ENCODE measurements around the gene PPFIBP2.

PPFIBP2 gene

DNA sequence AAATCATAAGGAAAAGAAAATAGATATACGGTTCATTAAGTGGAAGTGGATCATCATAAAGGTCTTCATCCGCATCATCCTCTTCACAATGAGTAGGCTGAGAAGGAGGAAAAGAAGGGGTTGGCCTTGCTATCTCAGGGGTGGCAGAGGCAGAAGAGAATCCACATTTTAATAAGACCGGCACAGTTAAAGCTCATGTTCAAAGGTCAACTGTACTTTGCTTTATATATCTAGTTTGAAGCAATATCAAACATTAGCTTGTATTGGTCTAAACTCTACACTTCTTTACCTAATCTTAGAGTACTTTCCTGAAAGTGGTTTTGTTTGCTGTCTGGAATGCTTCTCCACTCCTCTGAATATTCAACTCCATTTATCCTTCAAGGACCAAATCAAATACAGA, 5.7 kb upstream of the PPFIBP2 start:
- Histone ChIP-seq H3K36me3 (ENCODE audit: control insufficient read depth in 2 of 2, insufficient read depth in 1 of 2, low read length in 2 of 2) (no peaks in the 10 kb centered on the region), H3K27ac (ENCODE audit: extremely low read depth, low read depth, low read length) (no peak overlapping the region), H3K4me1 (ENCODE audit: control insufficient read depth, insufficient read depth, low read length) (no peaks in the 10 kb centered on the region), H3K4me3 (ENCODE audit: low read depth, low read length) (no peak overlapping the region), H3K9me3 (ENCODE audit: control insufficient read depth, insufficient read depth, low read depth, low read length) (no peaks in the 10 kb centered on the region)
- ChIA-PET CTCF (interaction anchor here (0.6 to 2.4 kb wide), 6 partner anchors 7 to 159 kb away, joined by 3 to 12 read pairs (median 3); no protein-coding TSS in a partner anchor), POLR2A (no interaction called here)
- TF ChIP-seq ZNF394 (tag by site-specific recombination; IDR thresholded peaks at IDR 0.05; ENCODE audit: borderline replicate concordance) (no peak), ZFP69B (tag by site-specific recombination; IDR thresholded peaks at IDR 0.05) (no peak), ZNF169 (tag by site-specific recombination; IDR thresholded peaks at IDR 0.05) (no peak), ZNF423 (tag by site-specific recombination; IDR thresholded peaks at IDR 0.05) (no peak), ZNF791 (tag by site-specific recombination; IDR thresholded peaks at IDR 0.05) (no peak), GLI2 (tag by site-specific recombination; IDR thresholded peaks at IDR 0.05; ENCODE audit: borderline replicate concordance, low read depth) (no peak)
- TF ChIP-seq, protein P1, sequence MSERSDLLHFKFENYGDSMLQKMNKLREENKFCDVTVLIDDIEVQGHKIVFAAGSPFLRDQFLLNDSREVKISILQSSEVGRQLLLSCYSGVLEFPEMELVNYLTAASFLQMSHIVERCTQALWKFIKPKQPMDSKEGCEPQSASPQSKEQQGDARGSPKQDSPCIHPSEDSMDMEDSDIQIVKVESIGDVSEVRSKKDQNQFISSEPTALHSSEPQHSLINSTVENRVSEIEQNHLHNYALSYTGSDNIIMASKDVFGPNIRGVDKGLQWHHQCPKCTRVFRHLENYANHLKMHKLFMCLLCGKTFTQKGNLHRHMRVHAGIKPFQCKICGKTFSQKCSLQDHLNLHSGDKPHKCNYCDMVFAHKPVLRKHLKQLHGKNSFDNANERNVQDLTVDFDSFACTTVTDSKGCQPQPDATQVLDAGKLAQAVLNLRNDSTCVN (tag by site-specific recombination; optimal IDR thresholded peaks at IDR 0.05) = no peak
- TF ChIP-seq, protein P2, sequence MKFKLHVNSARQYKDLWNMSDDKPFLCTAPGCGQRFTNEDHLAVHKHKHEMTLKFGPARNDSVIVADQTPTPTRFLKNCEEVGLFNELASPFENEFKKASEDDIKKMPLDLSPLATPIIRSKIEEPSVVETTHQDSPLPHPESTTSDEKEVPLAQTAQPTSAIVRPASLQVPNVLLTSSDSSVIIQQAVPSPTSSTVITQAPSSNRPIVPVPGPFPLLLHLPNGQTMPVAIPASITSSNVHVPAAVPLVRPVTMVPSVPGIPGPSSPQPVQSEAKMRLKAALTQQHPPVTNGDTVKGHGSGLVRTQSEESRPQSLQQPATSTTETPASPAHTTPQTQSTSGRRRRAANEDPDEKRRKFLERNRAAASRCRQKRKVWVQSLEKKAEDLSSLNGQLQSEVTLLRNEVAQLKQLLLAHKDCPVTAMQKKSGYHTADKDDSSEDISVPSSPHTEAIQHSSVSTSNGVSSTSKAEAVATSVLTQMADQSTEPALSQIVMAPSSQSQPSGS (tag by site-specific recombination; IDR thresholded peaks at IDR 0.05; ENCODE audit: low read depth) = no peak

DNA sequence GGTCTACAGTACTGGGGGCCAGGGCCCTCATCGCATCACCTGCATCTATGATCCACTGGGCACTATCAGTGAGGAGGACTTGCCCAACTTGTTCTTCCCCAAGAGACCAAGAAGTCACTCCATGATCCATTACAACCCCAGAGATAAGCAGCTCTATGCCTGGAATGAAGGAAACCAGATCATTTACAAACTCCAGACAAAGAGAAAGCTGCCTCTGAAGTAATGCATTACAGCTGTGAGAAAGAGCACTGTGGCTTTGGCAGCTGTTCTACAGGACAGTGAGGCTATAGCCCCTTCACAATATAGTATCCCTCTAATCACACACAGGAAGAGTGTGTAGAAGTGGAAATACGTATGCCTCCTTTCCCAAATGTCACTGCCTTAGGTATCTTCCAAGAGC, 3.8 kb upstream of the PPFIBP2 start:
- no peak overlapping the region for H3K27ac ChIP-seq (ENCODE audit: extremely low read depth, low read depth, low read length)
- TF ChIP-seq, protein P3, sequence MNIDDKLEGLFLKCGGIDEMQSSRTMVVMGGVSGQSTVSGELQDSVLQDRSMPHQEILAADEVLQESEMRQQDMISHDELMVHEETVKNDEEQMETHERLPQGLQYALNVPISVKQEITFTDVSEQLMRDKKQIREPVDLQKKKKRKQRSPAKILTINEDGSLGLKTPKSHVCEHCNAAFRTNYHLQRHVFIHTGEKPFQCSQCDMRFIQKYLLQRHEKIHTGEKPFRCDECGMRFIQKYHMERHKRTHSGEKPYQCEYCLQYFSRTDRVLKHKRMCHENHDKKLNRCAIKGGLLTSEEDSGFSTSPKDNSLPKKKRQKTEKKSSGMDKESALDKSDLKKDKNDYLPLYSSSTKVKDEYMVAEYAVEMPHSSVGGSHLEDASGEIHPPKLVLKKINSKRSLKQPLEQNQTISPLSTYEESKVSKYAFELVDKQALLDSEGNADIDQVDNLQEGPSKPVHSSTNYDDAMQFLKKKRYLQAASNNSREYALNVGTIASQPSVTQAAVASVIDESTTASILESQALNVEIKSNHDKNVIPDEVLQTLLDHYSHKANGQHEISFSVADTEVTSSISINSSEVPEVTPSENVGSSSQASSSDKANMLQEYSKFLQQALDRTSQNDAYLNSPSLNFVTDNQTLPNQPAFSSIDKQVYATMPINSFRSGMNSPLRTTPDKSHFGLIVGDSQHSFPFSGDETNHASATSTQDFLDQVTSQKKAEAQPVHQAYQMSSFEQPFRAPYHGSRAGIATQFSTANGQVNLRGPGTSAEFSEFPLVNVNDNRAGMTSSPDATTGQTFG (tag by site-specific recombination; IDR thresholded peaks at IDR 0.05; ENCODE audit: borderline replicate concordance) = no peak
- TF ChIP-seq SP3 (tag by site-specific recombination; IDR thresholded peaks at IDR 0.05) (no peak), SCRT1 (tag by site-specific recombination; IDR thresholded peaks at IDR 0.05; ENCODE audit: borderline replicate concordance) (no peak), MZF1 (tag by site-specific recombination; IDR thresholded peaks at IDR 0.05; ENCODE audit: borderline replicate concordance) (no peak), ZNF530 (tag by site-specific recombination; IDR thresholded peaks at IDR 0.05; ENCODE audit: low read depth) (no peak), ZFP3 (tag by site-specific recombination; IDR thresholded peaks at IDR 0.05; ENCODE audit: low read depth) (no peak), ZSCAN30 (tag by site-specific recombination; IDR thresholded peaks at IDR 0.05) (no peak), RBAK (tag by site-specific recombination; IDR thresholded peaks at IDR 0.05) (no peak)
- TF ChIP-seq, protein P4, sequence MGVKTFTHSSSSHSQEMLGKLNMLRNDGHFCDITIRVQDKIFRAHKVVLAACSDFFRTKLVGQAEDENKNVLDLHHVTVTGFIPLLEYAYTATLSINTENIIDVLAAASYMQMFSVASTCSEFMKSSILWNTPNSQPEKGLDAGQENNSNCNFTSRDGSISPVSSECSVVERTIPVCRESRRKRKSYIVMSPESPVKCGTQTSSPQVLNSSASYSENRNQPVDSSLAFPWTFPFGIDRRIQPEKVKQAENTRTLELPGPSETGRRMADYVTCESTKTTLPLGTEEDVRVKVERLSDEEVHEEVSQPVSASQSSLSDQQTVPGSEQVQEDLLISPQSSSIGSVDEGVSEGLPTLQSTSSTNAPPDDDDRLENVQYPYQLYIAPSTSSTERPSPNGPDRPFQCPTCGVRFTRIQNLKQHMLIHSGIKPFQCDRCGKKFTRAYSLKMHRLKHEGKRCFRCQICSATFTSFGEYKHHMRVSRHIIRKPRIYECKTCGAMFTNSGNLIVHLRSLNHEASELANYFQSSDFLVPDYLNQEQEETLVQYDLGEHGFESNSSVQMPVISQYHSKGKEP (tag by site-specific recombination; IDR thresholded peaks at IDR 0.05) = no peak
- TF ChIP-seq, protein P5, sequence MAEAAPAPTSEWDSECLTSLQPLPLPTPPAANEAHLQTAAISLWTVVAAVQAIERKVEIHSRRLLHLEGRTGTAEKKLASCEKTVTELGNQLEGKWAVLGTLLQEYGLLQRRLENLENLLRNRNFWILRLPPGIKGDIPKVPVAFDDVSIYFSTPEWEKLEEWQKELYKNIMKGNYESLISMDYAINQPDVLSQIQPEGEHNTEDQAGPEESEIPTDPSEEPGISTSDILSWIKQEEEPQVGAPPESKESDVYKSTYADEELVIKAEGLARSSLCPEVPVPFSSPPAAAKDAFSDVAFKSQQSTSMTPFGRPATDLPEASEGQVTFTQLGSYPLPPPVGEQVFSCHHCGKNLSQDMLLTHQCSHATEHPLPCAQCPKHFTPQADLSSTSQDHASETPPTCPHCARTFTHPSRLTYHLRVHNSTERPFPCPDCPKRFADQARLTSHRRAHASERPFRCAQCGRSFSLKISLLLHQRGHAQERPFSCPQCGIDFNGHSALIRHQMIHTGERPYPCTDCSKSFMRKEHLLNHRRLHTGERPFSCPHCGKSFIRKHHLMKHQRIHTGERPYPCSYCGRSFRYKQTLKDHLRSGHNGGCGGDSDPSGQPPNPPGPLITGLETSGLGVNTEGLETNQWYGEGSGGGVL (tag by site-specific recombination; IDR thresholded peaks at IDR 0.05) = no peak
- CTCF ChIA-PET = interaction anchor here (0.7 to 2.4 kb wide), 2 partner anchors 62 to 147 kb away, joined by 4 to 12 read pairs; no protein-coding TSS in a partner anchor
- POLR2A ChIA-PET = no interaction called here
- no peaks in the 10 kb centered on the region for H3K4me1 ChIP-seq (ENCODE audit: control insufficient read depth, insufficient read depth, low read length)
- H3K9me3 ChIP-seq (ENCODE audit: control insufficient read depth, insufficient read depth, low read depth, low read length) = no peaks in the 10 kb centered on the region
- no peaks in the 10 kb centered on the region for H3K36me3 ChIP-seq (ENCODE audit: control insufficient read depth in 2 of 2, insufficient read depth in 1 of 2, low read length in 2 of 2)
- no peak overlapping the region for H3K4me3 ChIP-seq (ENCODE audit: low read depth, low read length)

Measured in HEK293 (cell line).